Body of pancreas (tissue), 4 donors: ENCODE measurements around the gene GRIK4. TPM values are rescaled to one million over a fixed set of nuclear protein-coding genes. Genes with fewer than 3 reads are reported as not detected.

ENCODE experiments used
- ATAC-seq: fragments of 150-250 bp; one replicate; pipeline ENCODE4 v1.9.1; 2016
- DNase-seq, 4 donors: peaks; one replicate each; pipeline ENCODE4 v3.0.0-alpha.2; 2019
- H3K27ac ChIP-seq, 4 donors: fragments of 200-600 bp; sonication (generic); 1 replicate in 3 of 4; 2 replicates in 1 of 4; pipeline versions ENCODE4 v1.5.1 to v1.6.1; 2016 to 2019; ENCODE audit warnings: mild to moderate bottlenecking in 1 of 4, mixed read lengths in 1 of 4, moderate library complexity in 1 of 4
- H3K27me3 ChIP-seq, 2 donors: fragments of 200-600 bp; sonication (generic); one replicate each; pipeline ENCODE4 v1.6.0; 2016; ENCODE audit warnings: mild to moderate bottlenecking in 1 of 2
- H3K36me3 ChIP-seq, 2 donors: fragments of 200-600 bp; sonication (generic); replicated peaks in 1 of 2; 2 replicates each; pipeline ENCODE4 v1.5.1; 2016; ENCODE audit warnings: low read depth in 2 of 2; ENCODE audit not compliant: insufficient read depth in 1 of 2
- H3K4me1 ChIP-seq: fragments of 200-600 bp; sonication (generic); one replicate; pipeline ENCODE4 v1.6.0; 2016
- H3K4me3 ChIP-seq, 2 donors: fragments of 200-600 bp; sonication (generic); 1 replicate in 1 of 2; 2 replicates in 1 of 2; pipeline ENCODE4 v1.5.1; 2016 to 2019
- H3K9me3 ChIP-seq, 3 donors: fragments of 200-600 bp; sonication (generic); 1 replicate in 2 of 3; 2 replicates in 1 of 3; pipeline ENCODE4 v1.5.1; 2016
- CTCF ChIP-seq, 7 experiments: fragments of 450-650 bp in 4 of 7; fragments of 200-600 bp in 3 of 7; sonication (generic) in 3 of 7; IDR thresholded peaks; one replicate each; pipeline ENCODE4 v1.5.1; 2016 to 2019; ENCODE audit warnings: antibody characterized with exemption in 7 of 7
- POLR2A ChIP-seq, 3 donors: fragments of 450-650 bp; IDR thresholded peaks; one replicate each; pipeline ENCODE4 v1.6.1; 2016; ENCODE audit warnings: antibody characterized with exemption in 3 of 3, mild to moderate bottlenecking in 2 of 3
- WGBS, 2 donors: methylation state at CpG; one replicate each; pipeline ENCODE4 v1.1.5; 2017; 5-methylcytosine and 5-hydroxymethylcytosine counted together
- intact Hi-C: fragments of 100-400 bp; cut with DNase I; formaldehyde crosslinking; loops from one replicate; pipeline ENCODE4 v1.15.1; 2023
- total RNA-seq, 2 donors: library from RNA; depleted of rRNA; stranded (reverse); fragments of >200 nt; gene quantifications; one replicate each; pipeline ENCODE4 v1.1.0, GENCODE V29; 2016

Gene GRIK4
- total RNA-seq, 2 donors from 2014 or later = not detected

- no peaks in the 10 kb centered on the region for H3K36me3 ChIP-seq
- TF ChIP-seq CTCF (IDR thresholded peaks at IDR 0.05) (no peak), POLR2A (IDR thresholded peaks at IDR 0.05) (no peak)
- no peak overlapping the region for H3K4me3 ChIP-seq
- no peaks in the 10 kb centered on the region for H3K4me1 ChIP-seq
- H3K27ac ChIP-seq = no peak overlapping the region
- no peak for ATAC-seq
- H3K27me3 ChIP-seq = peaks cover 0 to 7% of the 10 kb centered on the region in 2 donors
- 16 to 26% methylated on average over 18 to 20 of the region's 20 CpGs for WGBS, 2 donors
- no peaks in the 10 kb centered on the region for H3K9me3 ChIP-seq
- DNase-seq = no peak
- intact Hi-C loops = no loop called here
Measured at GRCh38 chr11:120832481-120833238, 321.1 kb downstream of the GRIK4 start.

- ATAC-seq (no peak), DNase-seq (no peak)
- 71 to 74% methylated on average over 12 to 13 of the region's 13 CpGs for WGBS, 2 donors
- TF ChIP-seq CTCF (IDR thresholded peaks at IDR 0.05) (no peak), POLR2A (IDR thresholded peaks at IDR 0.05) (no peak)
- intact Hi-C loops = no loop called here
- Histone ChIP-seq H3K27me3 (peaks cover 0 to 7% of the 10 kb centered on the region in 2 donors), H3K36me3 (no peaks in the 10 kb centered on the region), H3K4me3 (no peak overlapping the region), H3K9me3 (no peaks in the 10 kb centered on the region), H3K4me1 (no peaks in the 10 kb centered on the region), H3K27ac (no peak overlapping the region)
Measured at GRCh38 chr11:120834686-120835210, 323.2 kb downstream of the GRIK4 start.

GRCh38 chr11:120835601-120836228 lies 324.2 kb downstream of the GRIK4 start:
- DNase-seq = no peak
- Histone ChIP-seq H3K27me3 (peaks cover 0 to 7% of the 10 kb centered on the region in 2 donors), H3K36me3 (no peaks in the 10 kb centered on the region), H3K27ac (no peak overlapping the region), H3K9me3 (no peaks in the 10 kb centered on the region), H3K4me1 (no peaks in the 10 kb centered on the region), H3K4me3 (no peak overlapping the region)
- TF ChIP-seq CTCF (IDR thresholded peaks at IDR 0.05) (no peak), POLR2A (IDR thresholded peaks at IDR 0.05) (no peak)
- 55 to 72% methylated on average over 11 of the region's 11 CpGs for WGBS, 2 donors
- ATAC-seq = no peak
- intact Hi-C loops = no loop called here

- no peak for ATAC-seq
- H3K9me3 ChIP-seq = no peaks in the 10 kb centered on the region
- no peaks in the 10 kb centered on the region for H3K27me3 ChIP-seq
- intact Hi-C loops = no loop called here
- H3K27ac ChIP-seq = no peak overlapping the region
- no peak for TF ChIP-seq POLR2A (IDR thresholded peaks at IDR 0.05)
- TF ChIP-seq CTCF (IDR thresholded peaks at IDR 0.05) = no peak
- 67 to 74% methylated on average over 4 of the region's 4 CpGs for WGBS, 2 donors
- no peak overlapping the region for H3K4me3 ChIP-seq
- H3K36me3 ChIP-seq = no peaks in the 10 kb centered on the region
- no peaks in the 10 kb centered on the region for H3K4me1 ChIP-seq
- no peak for DNase-seq
Measured at GRCh38 chr11:120837696-120838095, 326.1 kb downstream of the GRIK4 start.
